Memory B cell (primary cell): ENCODE measurements around the gene SHROOM1.

Experiments used
- ATAC-seq: fragments of 150-1000 bp; cut with Tn5 transposase; 2 replicates; pipeline ENCODE4 v1.10.0; 2021; ENCODE audit warnings: low read depth, mild to moderate bottlenecking, moderate library complexity
- DNase-seq, 2 donors: peaks; one replicate each; pipeline ENCODE4 v3.0.0; 2022; ENCODE audit warnings: low spot score in 2 of 2
- H3K27ac Mint-ChIP-seq: one replicate; pipeline ENCODE4 v1.8.0; 2022; ENCODE audit warnings: mild to moderate bottlenecking, moderate library complexity, mixed read lengths
- H3K27me3 Mint-ChIP-seq: one replicate; pipeline ENCODE4 v1.8.0; 2022; ENCODE audit warnings: mixed read lengths
- H3K36me3 Mint-ChIP-seq: one replicate; pipeline ENCODE4 v1.8.0; 2022; ENCODE audit warnings: mild to moderate bottlenecking, mixed read lengths
- H3K4me1 Mint-ChIP-seq: one replicate; pipeline ENCODE4 v1.8.0; 2022; ENCODE audit warnings: mixed read lengths
- H3K4me3 Mint-ChIP-seq: one replicate; pipeline ENCODE4 v1.8.0; 2022; ENCODE audit warnings: mild to moderate bottlenecking, moderate library complexity, mixed read lengths
- H3K9me3 Mint-ChIP-seq: one replicate; pipeline ENCODE4 v1.8.0; 2022; ENCODE audit warnings: mixed read lengths

SHROOM1 gene

GRCh38 chr5:132839426-132840301 lies 9.2 kb upstream of the SHROOM1 start:
- Mint-ChIP-seq H3K36me3 (no peaks in the 10 kb centered on the region), H3K9me3 (no peaks in the 10 kb centered on the region), H3K27me3 (no peaks in the 10 kb centered on the region), H3K4me3 (no peak overlapping the region), H3K27ac (no peak overlapping the region), H3K4me1 (no peaks in the 10 kb centered on the region)
- DNase-seq (no peak), ATAC-seq (no peak)

DNA sequence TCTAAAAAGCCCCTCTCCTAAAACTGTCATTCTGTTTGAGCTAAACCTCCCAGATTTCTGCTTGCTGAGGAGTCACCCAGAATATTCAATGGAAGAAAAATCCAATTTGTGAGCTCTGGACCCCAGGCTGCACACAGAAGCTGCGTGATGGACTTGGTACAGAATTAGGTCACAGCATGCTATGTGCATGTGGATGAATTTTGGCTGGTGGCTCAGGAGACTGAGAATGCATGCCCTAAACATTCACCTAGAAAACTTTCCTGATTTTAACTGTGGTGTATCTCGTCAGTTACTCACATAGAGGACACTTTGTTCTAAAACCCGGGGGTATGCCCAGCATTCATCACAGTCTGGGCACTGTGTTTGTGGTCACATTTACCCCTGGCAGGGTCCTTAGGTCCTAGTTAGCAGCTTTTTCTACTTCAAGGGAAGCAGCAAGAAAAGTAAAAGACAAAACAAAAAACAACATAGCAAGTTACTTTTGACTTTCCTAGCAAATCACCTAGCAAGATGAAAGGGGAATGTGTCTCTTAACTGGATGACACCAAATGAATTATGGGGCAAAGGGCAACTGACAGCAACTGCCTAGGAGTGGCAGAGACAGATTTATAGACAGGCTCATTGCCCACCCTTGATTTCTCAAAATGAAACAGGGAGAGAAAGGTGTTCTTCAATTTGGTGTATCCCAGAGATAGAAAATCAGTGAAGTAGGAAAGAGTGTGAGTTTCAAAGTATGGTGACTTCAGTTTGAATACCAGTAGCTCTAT lies 8.3 kb upstream of the SHROOM1 start:
- Mint-ChIP-seq H3K4me3 (no peak overlapping the region), H3K9me3 (no peaks in the 10 kb centered on the region), H3K27ac (no peak overlapping the region), H3K36me3 (no peaks in the 10 kb centered on the region), H3K27me3 (no peaks in the 10 kb centered on the region), H3K4me1 (no peaks in the 10 kb centered on the region)
- DNase-seq: no peak
- no peak for ATAC-seq

GRCh38 chr5:132837868-132838267 lies 7.4 kb upstream of the SHROOM1 start:
- no peaks in the 10 kb centered on the region for H3K9me3 Mint-ChIP-seq
- no peak overlapping the region for H3K4me3 Mint-ChIP-seq
- ATAC-seq (no peak), DNase-seq (no peak)
- H3K27ac Mint-ChIP-seq: peak overlapping the region; percentile 9
- H3K27me3 Mint-ChIP-seq: no peaks in the 10 kb centered on the region
- H3K4me1 Mint-ChIP-seq: no peaks in the 10 kb centered on the region
- H3K36me3 Mint-ChIP-seq: no peaks in the 10 kb centered on the region

GRCh38 chr5:132836852-132837251 lies 6.4 kb upstream of the SHROOM1 start:
- H3K4me3 Mint-ChIP-seq: no peak overlapping the region
- DNase-seq: no peak

DNA sequence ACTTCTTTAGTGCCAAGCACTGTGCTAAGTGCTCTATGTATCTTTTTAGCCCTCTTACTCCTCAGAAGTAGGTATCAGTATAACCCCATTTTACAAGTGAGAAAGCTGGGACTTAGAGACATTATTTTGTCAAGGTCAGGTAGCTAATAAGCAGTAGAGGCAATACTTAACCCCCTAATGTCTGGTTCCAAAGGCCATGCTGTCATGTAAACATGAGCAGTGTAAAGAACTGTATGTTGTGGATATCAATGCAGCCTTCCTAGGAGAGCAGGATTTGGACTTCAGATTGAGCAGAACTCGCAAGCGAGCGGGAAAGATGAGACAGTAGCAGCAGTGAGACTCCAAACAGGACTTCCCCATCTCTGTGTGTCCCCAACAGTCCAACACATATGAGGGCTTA lies 3.6 kb upstream of the SHROOM1 start:
- Mint-ChIP-seq H3K9me3 (no peaks in the 10 kb centered on the region), H3K4me1 (peaks cover 9% of the 10 kb centered on the region), H3K4me3 (no peak overlapping the region), H3K27me3 (no peaks in the 10 kb centered on the region), H3K36me3 (no peaks in the 10 kb centered on the region), H3K27ac (no peak overlapping the region)
- DNase-seq: no peak
- ATAC-seq: no peak

More at GRCh38 chr5:132836852-132837251, 6.4 kb upstream of the SHROOM1 start:
- Mint-ChIP-seq H3K9me3 (no peaks in the 10 kb centered on the region), H3K4me1 (no peaks in the 10 kb centered on the region), H3K27ac (no peak overlapping the region), H3K27me3 (no peaks in the 10 kb centered on the region), H3K36me3 (no peaks in the 10 kb centered on the region)
- no peak for ATAC-seq

GRCh38 chr5:132832612-132833011 lies 2.2 kb upstream of the SHROOM1 start:
- no peak for DNase-seq
- H3K9me3 Mint-ChIP-seq: no peaks in the 10 kb centered on the region
- H3K4me1 Mint-ChIP-seq: peaks cover 9% of the 10 kb centered on the region
- H3K36me3 Mint-ChIP-seq: no peaks in the 10 kb centered on the region
- ATAC-seq: no peak
- peak overlapping the region; percentile 22 for H3K4me3 Mint-ChIP-seq
- H3K27me3 Mint-ChIP-seq: peaks cover 2% of the 10 kb centered on the region
- no peak overlapping the region for H3K27ac Mint-ChIP-seq

DNA sequence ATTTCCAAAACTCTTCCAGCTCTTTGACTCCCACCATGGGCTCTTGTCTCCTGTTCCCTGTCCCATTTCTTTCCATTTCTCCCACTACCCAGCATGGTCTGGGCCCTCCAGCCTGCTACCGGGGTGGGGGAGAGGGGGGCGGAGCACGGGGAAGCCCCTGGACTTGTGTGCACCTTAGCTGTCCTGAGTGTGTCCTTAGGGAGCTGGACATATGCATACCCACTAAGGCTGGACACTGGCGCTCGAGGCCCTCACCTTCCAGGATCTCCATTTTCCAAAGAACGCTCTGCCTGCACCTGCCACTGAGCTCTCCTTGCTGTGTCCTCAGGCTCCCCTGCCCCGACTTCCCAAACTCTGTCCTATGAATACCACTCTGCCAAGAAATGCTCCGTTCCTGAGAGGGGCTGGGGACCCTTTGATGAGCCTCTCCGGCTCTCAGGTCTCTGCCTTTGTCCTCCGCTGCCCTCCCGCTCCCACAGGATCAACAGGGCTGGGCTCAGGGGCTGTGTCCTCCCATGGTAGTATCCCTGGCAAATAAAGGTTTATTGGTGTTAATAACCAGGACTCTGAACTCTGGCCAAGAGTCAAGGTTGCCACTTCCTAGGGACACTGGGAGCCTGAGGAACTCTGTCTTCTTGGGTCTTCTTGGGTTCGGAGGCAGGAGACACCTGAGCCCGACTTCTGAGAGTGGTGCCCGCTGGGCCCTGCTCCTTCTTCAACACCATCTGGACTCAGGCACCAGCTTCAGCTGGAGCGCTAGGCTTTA lies 831 bp upstream of the SHROOM1 start:
- ATAC-seq (no peak), DNase-seq (no peak)
- H3K36me3 Mint-ChIP-seq: no peaks in the 10 kb centered on the region
- peaks cover 9% of the 10 kb centered on the region for H3K4me1 Mint-ChIP-seq
- H3K9me3 Mint-ChIP-seq: no peaks in the 10 kb centered on the region
- peak overlapping the region; percentile 85 for H3K27ac Mint-ChIP-seq
- H3K4me3 Mint-ChIP-seq: peak overlapping the region; percentile 87
- H3K27me3 Mint-ChIP-seq: peaks cover 9% of the 10 kb centered on the region

DNA sequence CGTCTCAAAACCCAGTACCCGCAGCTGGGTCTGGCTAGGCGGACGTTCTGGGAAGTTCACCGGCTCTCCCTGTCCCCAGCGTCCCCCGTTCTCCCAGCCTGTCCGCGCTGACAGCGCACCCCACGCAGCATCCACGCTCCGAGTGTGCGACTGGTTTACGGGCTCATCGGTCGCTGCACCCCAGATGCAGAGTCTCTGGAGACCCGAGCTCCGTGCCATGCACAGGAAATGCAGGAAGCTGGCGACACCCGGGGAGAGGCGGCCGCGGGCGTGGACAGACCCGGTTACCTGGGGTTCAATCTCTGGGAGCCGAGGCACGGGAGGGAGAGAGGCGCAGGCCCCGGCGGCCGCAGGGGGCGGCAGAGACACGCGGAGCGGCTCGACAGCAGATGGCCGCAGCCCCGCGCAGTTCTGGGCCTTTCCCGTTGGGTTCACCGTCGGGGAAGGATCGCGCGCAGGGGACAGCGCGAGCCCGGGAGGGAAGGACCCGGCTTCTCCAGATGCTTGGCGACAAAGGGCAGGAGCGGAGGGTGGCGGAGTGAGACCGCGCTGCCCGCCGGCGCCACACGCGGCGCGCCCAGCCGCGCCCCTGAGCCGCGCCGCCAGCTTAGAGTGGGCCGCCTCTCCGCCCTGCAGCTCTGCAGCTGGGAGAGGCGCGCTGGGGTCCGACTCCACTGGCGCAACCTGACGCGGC lies 558 bp downstream of the SHROOM1 start:
- peak; percentile 92 for ATAC-seq
- peaks cover 12% of the 10 kb centered on the region for H3K27me3 Mint-ChIP-seq
- H3K36me3 Mint-ChIP-seq: no peaks in the 10 kb centered on the region
- peak; percentile 77 to 79 for DNase-seq
- H3K4me1 Mint-ChIP-seq: peaks cover 9% of the 10 kb centered on the region
- peak overlapping the region; percentile 94 for H3K4me3 Mint-ChIP-seq
- H3K9me3 Mint-ChIP-seq: no peaks in the 10 kb centered on the region
- peak overlapping the region; percentile 75 for H3K27ac Mint-ChIP-seq

DNA sequence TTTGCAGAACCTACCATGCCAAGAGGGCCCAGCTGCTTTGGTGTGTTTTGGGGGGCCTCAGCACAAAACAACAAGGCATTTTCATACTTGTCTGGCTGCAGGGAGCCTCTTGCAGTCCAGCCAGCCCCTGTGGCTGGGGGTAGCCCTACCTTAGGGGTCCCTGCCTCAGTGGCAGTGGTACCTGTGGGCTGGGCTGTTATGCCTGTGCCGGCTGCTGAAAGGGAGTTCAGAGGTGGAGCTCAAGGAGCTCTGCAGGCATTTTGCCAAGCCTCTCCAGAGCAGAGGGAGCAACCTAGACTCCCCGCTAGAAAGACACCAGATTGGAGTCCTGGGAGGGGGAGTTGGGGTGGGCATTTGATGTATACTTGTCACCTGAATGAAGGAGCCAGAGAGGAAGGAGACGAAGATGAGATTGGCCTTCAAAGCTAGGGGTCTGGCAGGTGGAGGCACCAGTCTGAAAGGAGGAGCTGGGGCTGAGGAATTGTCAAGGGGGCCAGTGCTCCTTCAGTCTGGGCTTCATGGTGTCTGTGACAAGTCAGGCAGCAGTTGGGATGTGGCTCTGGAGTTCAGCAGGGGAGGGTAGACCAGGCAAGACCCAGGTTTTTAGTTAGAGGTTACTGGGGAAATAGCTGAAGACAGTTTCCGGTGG lies 1.5 kb downstream of the SHROOM1 start:
- Mint-ChIP-seq H3K36me3 (no peaks in the 10 kb centered on the region), H3K9me3 (no peaks in the 10 kb centered on the region), H3K4me1 (peaks cover 9% of the 10 kb centered on the region), H3K27ac (no peak overlapping the region), H3K4me3 (peak overlapping the region; percentile 78), H3K27me3 (peaks cover 13% of the 10 kb centered on the region)
- no peak for ATAC-seq
- no peak for DNase-seq

DNA sequence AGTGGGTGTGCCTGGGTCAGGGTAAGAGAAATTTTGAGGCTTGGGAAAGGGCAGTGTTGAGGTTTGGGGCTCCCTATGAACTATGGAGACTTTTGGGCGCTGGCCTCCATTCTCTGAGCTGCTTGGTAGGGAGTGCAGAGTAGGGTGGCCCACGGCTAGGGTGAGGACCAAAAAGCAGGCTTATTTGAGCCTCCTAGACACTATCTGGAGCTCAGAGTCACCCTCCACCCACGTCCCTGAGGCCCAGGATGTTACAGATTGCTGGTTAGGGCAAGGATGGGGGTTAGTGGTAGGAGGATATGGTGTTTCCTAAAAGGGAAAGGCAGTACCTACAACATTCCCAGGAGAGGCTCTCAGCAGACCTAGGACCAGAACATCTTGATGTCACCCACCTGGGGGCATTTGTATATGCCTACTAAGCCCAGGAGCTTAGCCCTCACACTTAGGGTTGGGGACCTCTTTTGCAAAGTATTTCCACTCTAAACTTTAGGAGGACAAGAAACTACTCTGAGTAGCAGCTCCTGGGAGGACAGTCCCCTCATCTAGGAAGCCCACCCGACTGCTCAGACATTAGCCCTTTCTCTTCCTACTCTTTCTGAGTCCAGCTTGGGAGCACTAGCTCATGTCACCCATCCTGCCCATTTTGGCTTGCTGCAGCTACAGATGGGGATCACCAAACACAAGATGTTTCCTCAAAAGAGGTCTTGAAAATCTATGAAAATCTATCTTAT lies 2.3 kb downstream of the SHROOM1 start:
- no peak for DNase-seq
- Mint-ChIP-seq H3K9me3 (no peaks in the 10 kb centered on the region), H3K27me3 (peaks cover 15% of the 10 kb centered on the region), H3K27ac (no peak overlapping the region), H3K36me3 (no peaks in the 10 kb centered on the region), H3K4me1 (peaks cover 14% of the 10 kb centered on the region), H3K4me3 (no peak overlapping the region)
- no peak for ATAC-seq

DNA sequence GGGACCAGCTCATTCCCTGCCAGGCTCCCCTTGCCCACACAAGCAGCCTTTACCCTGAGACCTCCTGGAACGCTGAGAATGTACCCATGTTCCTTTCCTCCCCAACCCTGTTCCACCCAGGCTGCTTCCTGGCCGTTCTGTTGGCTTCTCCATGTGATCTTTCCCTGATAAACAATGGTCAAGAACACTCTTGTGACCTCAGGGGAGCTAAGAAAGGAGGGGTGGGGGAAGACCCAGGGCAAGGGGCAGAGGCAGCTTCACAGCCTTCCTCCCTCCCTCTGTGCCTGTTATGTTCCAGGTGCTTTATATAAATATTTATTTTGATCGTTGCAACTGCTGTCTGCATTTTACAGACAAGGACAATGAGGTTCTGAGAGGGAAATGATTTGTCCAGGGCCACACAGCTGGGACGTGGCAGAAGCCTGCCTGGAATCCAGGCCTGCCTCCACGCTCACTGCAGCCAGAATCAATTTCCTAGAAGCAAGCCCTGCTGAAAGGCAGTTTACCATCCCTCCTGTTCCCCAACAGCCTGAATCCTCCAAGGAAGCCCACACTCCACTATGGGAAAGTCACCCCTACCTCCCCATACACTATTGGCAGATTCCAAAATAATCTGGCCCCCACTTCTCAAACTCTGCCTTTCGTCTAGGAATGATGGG lies 3.9 kb downstream of the SHROOM1 start:
- ATAC-seq (no peak), DNase-seq (no peak)
- no peaks in the 10 kb centered on the region for H3K9me3 Mint-ChIP-seq
- H3K27ac Mint-ChIP-seq: no peak overlapping the region
- H3K4me3 Mint-ChIP-seq: peak overlapping the region; percentile 21
- H3K27me3 Mint-ChIP-seq: peaks cover 15% of the 10 kb centered on the region
- peaks cover 15% of the 10 kb centered on the region for H3K4me1 Mint-ChIP-seq
- H3K36me3 Mint-ChIP-seq: no peaks in the 10 kb centered on the region

DNA sequence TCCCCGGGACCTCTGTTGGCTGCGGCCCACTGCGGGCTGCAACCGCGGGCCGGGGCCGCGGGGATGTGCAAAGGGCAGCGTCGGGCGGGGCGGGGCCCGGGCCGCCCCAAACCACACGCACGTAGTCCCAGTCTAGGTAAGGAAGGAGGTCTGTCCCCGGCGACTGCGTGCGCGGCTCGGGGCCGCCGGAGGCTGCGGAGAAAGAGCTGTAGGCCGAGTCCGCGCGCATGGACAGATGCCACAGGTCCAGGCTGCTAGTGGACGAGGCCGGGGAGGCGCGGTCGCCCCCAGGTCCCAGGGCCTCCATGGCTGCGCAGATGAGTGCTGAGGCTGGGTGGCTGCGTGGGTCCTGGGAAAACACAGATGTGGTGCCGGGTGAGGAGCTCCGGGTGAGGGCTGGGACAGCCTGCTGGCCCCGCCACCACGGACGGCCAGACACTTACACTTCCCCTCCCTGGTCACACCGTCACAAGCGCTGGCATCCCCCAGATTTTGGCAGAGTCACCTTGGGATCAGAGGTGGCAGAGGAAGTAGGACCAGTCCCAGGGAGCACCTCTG lies 4.5 kb downstream of the SHROOM1 start:
- Mint-ChIP-seq H3K27ac (no peak overlapping the region), H3K9me3 (no peaks in the 10 kb centered on the region), H3K27me3 (peaks cover 15% of the 10 kb centered on the region), H3K4me3 (no peak overlapping the region), H3K4me1 (peaks cover 13% of the 10 kb centered on the region), H3K36me3 (no peaks in the 10 kb centered on the region)
- DNase-seq (no peak), ATAC-seq (no peak)
